Adrenal gland (tissue), 5 donors: ENCODE results near the gene NT5DC3.

ENCODE experiments used
- POLR2A ChIP-seq, 2 donors: fragments of 450-650 bp; IDR thresholded peaks; one replicate each; pipeline ENCODE4 v1.6.1; 2017; ENCODE audit warnings: antibody characterized with exemption in 2 of 2, mild to moderate bottlenecking in 2 of 2, moderate library complexity in 1 of 2
- TF ChIP-seq, protein P1 (sequence below), 6 experiments: fragments of 450-650 bp in 4 of 6; fragments of 200-600 bp in 2 of 6; sonication (generic) in 1 of 6; IDR thresholded peaks; 1 replicate in 5 of 6; 2 replicates in 1 of 6; pipeline versions ENCODE4 v1.5.1 to v1.8.0; 2016 to 2021; ENCODE audit warnings: antibody characterized with exemption in 6 of 6, mild to moderate bottlenecking in 2 of 6, moderate library complexity in 1 of 6
- donor health status: DM: no; HTN: no; CAD: no.

DNA sequence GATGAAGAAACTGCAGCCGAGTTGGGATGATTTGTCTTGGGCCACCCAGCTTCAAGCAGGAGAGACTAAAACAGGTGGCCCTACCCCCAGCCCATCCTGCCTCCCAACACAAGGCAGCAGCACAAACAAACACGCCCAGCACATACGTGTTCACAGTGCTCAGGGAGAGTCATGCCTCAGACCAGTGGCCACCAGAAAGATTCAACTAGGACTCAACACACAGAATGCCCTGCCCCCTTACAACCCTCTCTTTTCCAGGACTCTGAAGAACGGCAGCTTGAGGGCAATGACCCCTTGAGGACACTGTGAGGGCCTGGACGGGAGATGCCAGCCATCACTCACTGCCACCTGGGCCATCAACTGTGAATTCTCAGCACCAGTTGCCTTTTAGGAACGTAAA is 75.0 kb downstream of the NT5DC3 start:
- TF ChIP-seq, protein P1, sequence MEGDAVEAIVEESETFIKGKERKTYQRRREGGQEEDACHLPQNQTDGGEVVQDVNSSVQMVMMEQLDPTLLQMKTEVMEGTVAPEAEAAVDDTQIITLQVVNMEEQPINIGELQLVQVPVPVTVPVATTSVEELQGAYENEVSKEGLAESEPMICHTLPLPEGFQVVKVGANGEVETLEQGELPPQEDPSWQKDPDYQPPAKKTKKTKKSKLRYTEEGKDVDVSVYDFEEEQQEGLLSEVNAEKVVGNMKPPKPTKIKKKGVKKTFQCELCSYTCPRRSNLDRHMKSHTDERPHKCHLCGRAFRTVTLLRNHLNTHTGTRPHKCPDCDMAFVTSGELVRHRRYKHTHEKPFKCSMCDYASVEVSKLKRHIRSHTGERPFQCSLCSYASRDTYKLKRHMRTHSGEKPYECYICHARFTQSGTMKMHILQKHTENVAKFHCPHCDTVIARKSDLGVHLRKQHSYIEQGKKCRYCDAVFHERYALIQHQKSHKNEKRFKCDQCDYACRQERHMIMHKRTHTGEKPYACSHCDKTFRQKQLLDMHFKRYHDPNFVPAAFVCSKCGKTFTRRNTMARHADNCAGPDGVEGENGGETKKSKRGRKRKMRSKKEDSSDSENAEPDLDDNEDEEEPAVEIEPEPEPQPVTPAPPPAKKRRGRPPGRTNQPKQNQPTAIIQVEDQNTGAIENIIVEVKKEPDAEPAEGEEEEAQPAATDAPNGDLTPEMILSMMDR (IDR thresholded peaks at IDR 0.05): no peak
- TF ChIP-seq POLR2A (IDR thresholded peaks at IDR 0.05): no peak
